MCF 10A (cell line): ENCODE data around the gene RXFP4. TPM values are rescaled to one million over a fixed set of nuclear protein-coding genes. Genes with fewer than 3 reads are reported as not detected.

ENCODE experiments used
- BruUV-seq: library from RNA; stranded (reverse); fragments of 400-500 nt; replicated peaks from 2 replicates; lab custom pipeline; 2021; lab: Mats Ljungman, UMichigan
- CTCF ChIA-PET: fragments of 300-600 bp; sonication (Branson Sonifier 250); formaldehyde crosslinking; extraction: SDS; loops from one replicate; lab custom pipeline; 2021; ENCODE audit warnings: antibody characterized with exemption, inconsistent platforms; lab: Yijun Ruan, JAX
- POLR2A ChIA-PET: fragments of 300-600, 350-650 bp; sonication (Branson Sonifier 250); formaldehyde crosslinking; extraction: SDS; loops from one replicate; lab custom pipeline; 2020; ENCODE audit warnings: antibody characterized with exemption, inconsistent platforms; lab: Yijun Ruan, JAX
- DNase-seq: peaks from one replicate; pipeline ENCODE4 v3.0.0-alpha.2; 2018; ENCODE audit not compliant: unreplicated experiment
- H3K27ac Mint-ChIP-seq: one replicate; pipeline ENCODE4 v1.8.0; 2022; ENCODE audit warnings: mild to moderate bottlenecking, low read depth, mixed read lengths; ENCODE audit not compliant: unreplicated experiment
- H3K27me3 Mint-ChIP-seq: one replicate; pipeline ENCODE4 v1.8.0; 2022; ENCODE audit warnings: mixed read lengths; ENCODE audit not compliant: insufficient read depth, unreplicated experiment
- H3K36me3 Mint-ChIP-seq: one replicate; pipeline ENCODE4 v1.8.0; 2022; ENCODE audit warnings: mild to moderate bottlenecking, moderate library complexity, mixed read lengths; ENCODE audit not compliant: insufficient read depth, unreplicated experiment
- H3K4me1 Mint-ChIP-seq: one replicate; pipeline ENCODE4 v1.8.0; 2022; ENCODE audit warnings: mixed read lengths; ENCODE audit not compliant: insufficient read depth, unreplicated experiment
- H3K4me3 Mint-ChIP-seq: one replicate; pipeline ENCODE4 v1.8.0; 2022; ENCODE audit warnings: mild to moderate bottlenecking, moderate library complexity, mixed read lengths; ENCODE audit not compliant: unreplicated experiment
- H3K9me3 Mint-ChIP-seq: one replicate; pipeline ENCODE4 v1.8.0; 2022; ENCODE audit warnings: mixed read lengths; ENCODE audit not compliant: unreplicated experiment
- intact Hi-C: fragments of 100-400 bp; cut with micrococcal nuclease; formaldehyde crosslinking; loops from 2 replicates; pipeline ENCODE4 v1.14.1; 2022
- microRNA-seq: library from miRNA; unstranded; fragments of <30 nt; microRNA quantifications from one replicate; pipeline ENCODE4 v1.2.0, GENCODE V29; 2022
- total RNA-seq: library from RNA; stranded (reverse); gene quantifications from 2 replicates; pipeline ENCODE4 v1.2.3, GENCODE V29; 2022
- TF ChIP-seq, protein P1 (sequence below): fragments of 200-600 bp; IDR thresholded peaks from one replicate; pipeline ENCODE4 v1.8.0; 2022; ENCODE audit warnings: antibody characterized with exemption, mild to moderate bottlenecking; ENCODE audit not compliant: unreplicated experiment

The RXFP4 gene
- total RNA-seq, 1 experiment from 2014 or later, result not detected

DNA sequence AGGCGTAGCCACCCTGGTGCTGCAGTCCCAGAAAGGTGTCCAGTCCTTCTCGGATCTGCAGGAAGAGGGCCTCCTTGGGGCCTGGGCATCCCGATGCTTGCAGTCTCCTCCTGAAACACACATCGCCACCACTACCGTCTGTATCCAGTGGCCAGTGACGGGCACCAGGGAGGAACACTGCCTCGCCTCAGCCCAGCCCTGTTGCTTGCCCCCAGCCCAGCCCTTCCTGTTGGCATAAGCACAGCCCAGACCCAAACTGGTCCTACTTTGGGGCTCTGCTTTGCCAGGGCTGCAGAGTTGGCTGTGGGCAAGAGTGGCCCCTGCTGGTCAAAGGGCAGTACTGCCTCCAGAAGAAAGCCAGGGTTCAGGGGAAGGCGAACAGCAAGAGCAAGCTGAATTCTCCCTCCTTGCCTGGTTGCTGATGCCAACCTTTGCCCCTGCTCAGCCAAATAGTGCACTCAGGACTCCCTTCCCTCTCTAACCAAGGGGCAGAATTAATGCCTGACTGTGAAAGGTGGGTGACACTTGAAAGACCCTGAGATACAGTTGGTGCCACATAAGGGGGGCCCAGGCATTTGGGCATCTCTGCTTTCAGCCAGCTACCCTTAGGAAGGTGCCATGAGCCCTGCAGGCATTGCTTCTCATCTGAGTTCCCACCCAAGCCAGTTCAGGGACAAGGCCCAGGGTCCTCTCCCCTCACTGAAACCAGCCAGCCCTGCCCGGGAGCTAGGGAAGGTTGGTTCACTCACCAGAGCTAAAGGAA, 48.0 kb downstream of the RXFP4 start:
- TF ChIP-seq, protein P1, sequence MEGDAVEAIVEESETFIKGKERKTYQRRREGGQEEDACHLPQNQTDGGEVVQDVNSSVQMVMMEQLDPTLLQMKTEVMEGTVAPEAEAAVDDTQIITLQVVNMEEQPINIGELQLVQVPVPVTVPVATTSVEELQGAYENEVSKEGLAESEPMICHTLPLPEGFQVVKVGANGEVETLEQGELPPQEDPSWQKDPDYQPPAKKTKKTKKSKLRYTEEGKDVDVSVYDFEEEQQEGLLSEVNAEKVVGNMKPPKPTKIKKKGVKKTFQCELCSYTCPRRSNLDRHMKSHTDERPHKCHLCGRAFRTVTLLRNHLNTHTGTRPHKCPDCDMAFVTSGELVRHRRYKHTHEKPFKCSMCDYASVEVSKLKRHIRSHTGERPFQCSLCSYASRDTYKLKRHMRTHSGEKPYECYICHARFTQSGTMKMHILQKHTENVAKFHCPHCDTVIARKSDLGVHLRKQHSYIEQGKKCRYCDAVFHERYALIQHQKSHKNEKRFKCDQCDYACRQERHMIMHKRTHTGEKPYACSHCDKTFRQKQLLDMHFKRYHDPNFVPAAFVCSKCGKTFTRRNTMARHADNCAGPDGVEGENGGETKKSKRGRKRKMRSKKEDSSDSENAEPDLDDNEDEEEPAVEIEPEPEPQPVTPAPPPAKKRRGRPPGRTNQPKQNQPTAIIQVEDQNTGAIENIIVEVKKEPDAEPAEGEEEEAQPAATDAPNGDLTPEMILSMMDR, result peak; percentile 99
- Mint-ChIP-seq H3K9me3 (no peaks in the 10 kb centered on the region), H3K4me3 (no peak overlapping the region), H3K4me1 (peaks cover 14% of the 10 kb centered on the region), H3K36me3 (peaks cover 7% of the 10 kb centered on the region), H3K27me3 (no peaks in the 10 kb centered on the region), H3K27ac (no peak overlapping the region)
- POLR2A ChIA-PET, result interaction anchor here (0.6 to 5.1 kb wide), 4 partner anchors 12 to 56 kb away, joined by 3 to 55 read pairs (median 18); partner anchors contain the start of genes ARHGEF2 and KHDC4
- no TSS peak for BruUV-seq
- peak; percentile 85 for DNase-seq
- intact Hi-C loops, result loop anchor here (1.0 to 10.0 kb wide), 3 partner anchors 27 to 265 kb away; no protein-coding TSS in a partner anchor
- CTCF ChIA-PET, result interaction anchor here (0.6 to 9.4 kb wide), 41 partner anchors 9 to 260 kb away, joined by 3 to 175 read pairs (median 5); partner anchors contain the start of genes ARHGEF2, KHDC4, LAMTOR2 and RXFP4

DNA sequence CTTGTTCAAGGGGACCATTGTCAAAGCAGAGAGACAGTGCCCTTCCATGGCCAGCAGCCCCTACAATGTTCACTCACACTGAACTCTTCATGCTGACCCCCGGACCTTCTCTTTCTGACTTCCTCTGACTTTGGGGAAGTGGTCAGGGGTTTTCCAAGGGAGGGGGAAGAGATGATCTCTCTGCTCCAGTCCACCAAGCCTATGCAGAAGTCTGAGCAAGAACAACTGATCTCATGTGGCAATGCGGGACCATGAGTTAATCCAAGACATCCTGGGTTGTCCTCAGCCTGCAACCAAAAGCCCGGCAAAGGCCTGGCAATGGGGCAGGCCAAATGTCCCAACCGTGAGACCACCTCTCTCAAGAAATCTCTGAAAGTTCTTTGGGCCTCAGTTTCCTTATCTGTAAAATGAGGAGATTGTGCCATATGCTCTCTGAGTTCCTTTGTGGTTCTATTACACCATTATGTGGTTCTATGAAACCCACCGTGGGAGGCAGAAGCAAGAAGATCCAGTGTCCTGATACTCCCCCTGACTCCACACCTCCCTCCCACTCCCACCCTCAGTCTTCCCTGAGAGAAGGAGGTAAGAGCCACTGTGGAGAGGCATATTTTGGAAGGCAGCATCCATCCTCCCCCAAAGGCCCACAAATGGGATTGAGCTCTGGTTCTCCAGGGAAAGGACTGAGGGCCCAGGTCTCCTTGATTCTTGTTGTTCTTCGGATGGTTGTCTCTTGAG, 48.7 kb downstream of the RXFP4 start:
- TF ChIP-seq, protein P1, result no peak
- no peak for DNase-seq
- no TSS peak for BruUV-seq
- ChIA-PET POLR2A (interaction anchor here (0.6 to 5.1 kb wide), 8 partner anchors 12 to 156 kb away, joined by 3 to 55 read pairs (median 4); partner anchors contain the start of genes ARHGEF2 and KHDC4), CTCF (interaction anchor here (0.5 to 9.4 kb wide), 38 partner anchors 10 to 261 kb away, joined by 3 to 175 read pairs (median 4); partner anchors contain the start of genes ARHGEF2, KHDC4 and RXFP4)
- H3K27ac Mint-ChIP-seq, result no peak overlapping the region
- H3K9me3 Mint-ChIP-seq, result no peaks in the 10 kb centered on the region
- peaks cover 7% of the 10 kb centered on the region for H3K36me3 Mint-ChIP-seq
- no peak overlapping the region for H3K4me3 Mint-ChIP-seq
- peaks cover 12% of the 10 kb centered on the region for H3K4me1 Mint-ChIP-seq
- H3K27me3 Mint-ChIP-seq, result no peaks in the 10 kb centered on the region
- intact Hi-C loops, result no loop called here

Small RNA genes lying within 50 kb of the gene (microRNA-seq; reads per million reads assigned to microRNA genes)
- gene MIR6738, result not detected

Other genes starting within 250 kb of the RXFP4 start
- 60.1 and 66.3 TPM in 2 replicates for gene GON4L, start 84.4 kb upstream of the RXFP4 start, total RNA-seq
- 0.14 TPM in 1 of 2 replicates, not detected in the other for gene SYT11, start 82.1 kb upstream of the RXFP4 start, total RNA-seq
- gene RIT1, start 30.3 kb upstream of the RXFP4 start, total RNA-seq, result 36.2 and 43.1 TPM in 2 replicates
- gene KHDC4, start 7.2 kb upstream of the RXFP4 start, total RNA-seq, result 90.9 and 104 TPM in 2 replicates
- 498 and 555 TPM in 2 replicates for gene ARHGEF2, start 36.9 kb downstream of the RXFP4 start, total RNA-seq
- gene SSR2, start 79.3 kb downstream of the RXFP4 start, total RNA-seq, result 477 and 589 TPM in 2 replicates
- gene UBQLN4, start 112.2 kb downstream of the RXFP4 start, total RNA-seq, result 49.0 and 51.4 TPM in 2 replicates
- gene LAMTOR2, start 113.1 kb downstream of the RXFP4 start, total RNA-seq, result 88.1 and 104 TPM in 2 replicates
- 1.6 and 5.5 TPM in 2 replicates for gene RAB25, start 119.5 kb downstream of the RXFP4 start, total RNA-seq
- gene MEX3A, start 140.8 kb downstream of the RXFP4 start, total RNA-seq, result 0.88 and 0.91 TPM in 2 replicates
- 620 and 716 TPM in 2 replicates for gene LMNA, start 173.1 kb downstream of the RXFP4 start, total RNA-seq
- gene SEMA4A, start 211.9 kb downstream of the RXFP4 start, total RNA-seq, result 1.5 and 4.7 TPM in 2 replicates